Measurements from ENCODE around the gene ANKZF1. TPM values are rescaled to one million over a fixed set of nuclear protein-coding genes. Genes with fewer than 3 reads are reported as not detected.

Gene ANKZF1
- polyA plus RNA-seq, 1 of the 3 experiments (the other 2 are of a cell fraction): 22.3 TPM

- H3K9ac ChIP-seq: no peak overlapping the region
- no peaks in the 10 kb centered on the region for H3K9me2 ChIP-seq
- no peak overlapping the region for H3K4me3 ChIP-seq (ENCODE audit: low read depth in 2 of 2, low read length in 1 of 2)
- peaks cover 10% of the 10 kb centered on the region for H4K20me1 ChIP-seq (ENCODE audit: insufficient read depth)
- peaks cover 0 to 9% of the 10 kb centered on the region in 2 experiments; a peak in 2 of 4 replicates for H3K4me1 ChIP-seq (ENCODE audit: control insufficient read depth in 1 of 2, insufficient read depth in 2 of 2, low read depth in 1 of 2, low read length in 1 of 2)
- H3K79me2 ChIP-seq (ENCODE audit: insufficient read depth): peaks cover 27% of the 10 kb centered on the region
- ChIA-PET POLR2A (no interaction called here), CTCF (interaction anchor here (1.2 to 4.1 kb wide), 4 partner anchors 10 to 113 kb away, joined by 3 to 12 read pairs (median 6); partner anchors contain the start of gene NHEJ1)
- no peak overlapping the region for H2AFZ ChIP-seq (ENCODE audit: low read depth)
- peaks cover 15% of the 10 kb centered on the region for H3F3A ChIP-seq (replicated peaks; ENCODE audit: insufficient read depth)
- H3K27ac ChIP-seq (ENCODE audit: low read depth in 2 of 2, low read length in 1 of 2): no peak overlapping the region
- H3K27me3 ChIP-seq (ENCODE audit: insufficient read depth): no peaks in the 10 kb centered on the region
- H3K4me2 ChIP-seq: no peak overlapping the region
- TF ChIP-seq TEAD4 (IDR thresholded peaks at IDR 0.05; ENCODE audit: borderline replicate concordance, insufficient read depth) (no peak), JUND (IDR thresholded peaks at IDR 0.05) (no peak), RAD21 (IDR thresholded peaks at IDR 0.05; ENCODE audit: low read length) (no peak), GATA2 (CRISPR knock-in tag; IDR thresholded peaks at IDR 0.05) (no peak), NRF1 (IDR thresholded peaks at IDR 0.05; ENCODE audit: low read depth, low read length) (no peak), TAF1 (IDR thresholded peaks at IDR 0.05; ENCODE audit: borderline replicate concordance, low read depth, low read length) (no peak), NFIC (IDR thresholded peaks at IDR 0.05; ENCODE audit: borderline replicate concordance) (no peak), TCF12 (IDR thresholded peaks at IDR 0.05) (no peak), RCOR1 (IDR thresholded peaks at IDR 0.05; ENCODE audit: low read length) (no peak), RXRA (IDR thresholded peaks at IDR 0.05; ENCODE audit: borderline replicate concordance, low read depth) (no peak), FOXM1 (IDR thresholded peaks at IDR 0.05; ENCODE audit: low read depth) (no peak), PBX3 (IDR thresholded peaks at IDR 0.05) (no peak)
- H3K36me3 ChIP-seq (replicated peaks in 1 of 2; ENCODE audit: control insufficient read depth in 1 of 2, insufficient read depth in 2 of 2, low read length in 1 of 2): peaks cover 50 to 52% of the 10 kb centered on the region in 2 experiments
- H3K9me3 ChIP-seq: no peaks in the 10 kb centered on the region
- no peak for DNase-seq
- WGBS (ENCODE audit: low lambda C conversion rate): 82% methylated on average over 5 of the region's 8 CpGs
Observed at GRCh38 chr2:219182331-219183150, 47.1 kb upstream of the ANKZF1 start.

- H2AFZ ChIP-seq (ENCODE audit: low read depth): no peak overlapping the region
- no peak overlapping the region for H3K4me2 ChIP-seq
- peaks cover 13% of the 10 kb centered on the region for H3F3A ChIP-seq (replicated peaks; ENCODE audit: insufficient read depth)
- no peak overlapping the region for H3K27ac ChIP-seq (ENCODE audit: low read depth in 2 of 2, low read length in 1 of 2)
- TF ChIP-seq MAX (IDR thresholded peaks at IDR 0.05; ENCODE audit: low read depth) (no peak), JUND (IDR thresholded peaks at IDR 0.05) (no peak), RFX5 (IDR thresholded peaks at IDR 0.05; ENCODE audit: low read length) (no peak), FOXM1 (IDR thresholded peaks at IDR 0.05; ENCODE audit: low read depth) (no peak), CHD2 (IDR thresholded peaks at IDR 0.05; ENCODE audit: low read length, partially characterized antibody) (no peak), EZH2phosphoT487 (IDR thresholded peaks at IDR 0.05; ENCODE audit: borderline replicate concordance, low read depth) (no peak), IRF3 (IDR thresholded peaks at IDR 0.05; ENCODE audit: low read depth, low read length) (no peak), MEF2A (IDR thresholded peaks at IDR 0.05; ENCODE audit: borderline replicate concordance, low read depth) (no peak), RXRA (IDR thresholded peaks at IDR 0.05; ENCODE audit: borderline replicate concordance, low read depth) (no peak), SMC3 (IDR thresholded peaks at IDR 0.05; ENCODE audit: low read depth, low read length) (no peak), CTCF (IDR thresholded peaks at IDR 0.05) (no peak), RAD21 (IDR thresholded peaks at IDR 0.05; ENCODE audit: low read length) (no peak)
- no peak overlapping the region for H3K9ac ChIP-seq
- peaks cover 10% of the 10 kb centered on the region for H4K20me1 ChIP-seq (ENCODE audit: insufficient read depth)
- H3K36me3 ChIP-seq (replicated peaks in 1 of 2; ENCODE audit: control insufficient read depth in 1 of 2, insufficient read depth in 2 of 2, low read length in 1 of 2): peaks cover 50 to 52% of the 10 kb centered on the region in 2 experiments
- no peak overlapping the region for H3K4me3 ChIP-seq (ENCODE audit: low read depth in 2 of 2, low read length in 1 of 2)
- CTCF ChIA-PET: interaction anchor here (1.2 to 4.1 kb wide), 4 partner anchors 10 to 112 kb away, joined by 3 to 12 read pairs (median 6); partner anchors contain the start of gene NHEJ1
- H3K9me2 ChIP-seq: no peaks in the 10 kb centered on the region
- H3K4me1 ChIP-seq (ENCODE audit: control insufficient read depth in 1 of 2, insufficient read depth in 2 of 2, low read depth in 1 of 2, low read length in 1 of 2): peaks cover 0 to 9% of the 10 kb centered on the region in 2 experiments; a peak in 2 of 4 replicates
- POLR2A ChIA-PET: no interaction called here
- peaks cover 25% of the 10 kb centered on the region for H3K79me2 ChIP-seq (ENCODE audit: insufficient read depth)
- 92% methylated on average over 6 of the region's 6 CpGs for WGBS (ENCODE audit: low lambda C conversion rate)
- DNase-seq: no peak
- no peaks in the 10 kb centered on the region for H3K27me3 ChIP-seq (ENCODE audit: insufficient read depth)
- no peaks in the 10 kb centered on the region for H3K9me3 ChIP-seq
Observed at GRCh38 chr2:219183151-219183772, 46.3 kb upstream of the ANKZF1 start.

Measured in SK-N-SH (cell line).